Activated T-cell treated with anti-CD3 and anti-CD28 coated beads, Interleukin-2, amount 50 U/mL, for 24 hours (primary cell): Measurements from ENCODE around the gene RPS3A.
"Not testable (repeated sequence)": the region's sequence is repeated elsewhere in the genome, so short reads cannot be mapped to it uniquely, and the experiment has no call there.

Source experiments
- DNase-seq: peaks from one replicate; pipeline ENCODE4 v3.0.0-alpha.2; 2020
- H3K27ac Mint-ChIP-seq: 2 replicates; pipeline ENCODE4 v1.8.0; 2020; ENCODE audit warnings: mild to moderate bottlenecking, mixed read lengths
- H3K27me3 Mint-ChIP-seq: 2 replicates; pipeline ENCODE4 v1.8.0; 2020; ENCODE audit warnings: mixed read lengths
- H3K36me3 Mint-ChIP-seq: 2 replicates; pipeline ENCODE4 v1.8.0; 2020; ENCODE audit warnings: low read depth, mixed read lengths
- H3K4me1 Mint-ChIP-seq: 2 replicates; pipeline ENCODE4 v1.8.0; 2020; ENCODE audit warnings: low read depth, mixed read lengths
- H3K4me3 Mint-ChIP-seq: 2 replicates; pipeline ENCODE4 v1.8.0; 2020; ENCODE audit warnings: mild to moderate bottlenecking, moderate library complexity, mixed read lengths
- H3K9me3 Mint-ChIP-seq: 2 replicates; pipeline ENCODE4 v1.8.0; 2020; ENCODE audit warnings: mixed read lengths

RPS3A gene

GRCh38 chr4:151099229-151099975 lies at the start of gene RPS3A:
Gene RPS3A (plus strand): TSS chr4:151099628. CDS start chr4:151099653, 25 bp downstream.
- Mint-ChIP-seq H3K27ac (peak within 1 kb of the TSS; percentile 100), H3K36me3 (peaks cover 51% of the 10 kb centered on the region), H3K4me1 (peaks cover 50% of the 10 kb centered on the region), H3K27me3 (no peaks in the 10 kb centered on the region), H3K4me3 (peak within 1 kb of the TSS; percentile 99), H3K9me3 (no peaks in the 10 kb centered on the region)
- peak; percentile 100 for DNase-seq

GRCh38 chr4:151052785-151053184 lies 46.6 kb upstream of the RPS3A start:
- no peak overlapping the region for H3K4me3 Mint-ChIP-seq
- no peaks in the 10 kb centered on the region for H3K27me3 Mint-ChIP-seq
- DNase-seq: no peak
- H3K4me1 Mint-ChIP-seq: no peaks in the 10 kb centered on the region
- H3K27ac Mint-ChIP-seq: no peak overlapping the region
- no peaks in the 10 kb centered on the region for H3K36me3 Mint-ChIP-seq
- no peaks in the 10 kb centered on the region for H3K9me3 Mint-ChIP-seq

GRCh38 chr4:151055539-151055938 lies 43.9 kb upstream of the RPS3A start:
- H3K27ac Mint-ChIP-seq: no peak overlapping the region

GRCh38 chr4:151063143-151063542 lies 36.3 kb upstream of the RPS3A start:
- H3K4me3 Mint-ChIP-seq, H3K4me1 Mint-ChIP-seq, H3K9me3 Mint-ChIP-seq, H3K27ac Mint-ChIP-seq, H3K36me3 Mint-ChIP-seq, DNase-seq, H3K27me3 Mint-ChIP-seq: not testable (repeated sequence)

More at GRCh38 chr4:151055539-151055938, 43.9 kb upstream of the RPS3A start:
- H3K36me3 Mint-ChIP-seq: no peaks in the 10 kb centered on the region
- H3K4me3 Mint-ChIP-seq: no peak overlapping the region
- no peak for DNase-seq
- H3K4me1 Mint-ChIP-seq: no peaks in the 10 kb centered on the region
- no peaks in the 10 kb centered on the region for H3K27me3 Mint-ChIP-seq
- no peaks in the 10 kb centered on the region for H3K9me3 Mint-ChIP-seq

GRCh38 chr4:151067316-151067970 lies 32.0 kb upstream of the RPS3A start:
- peaks cover 2% of the 10 kb centered on the region for H3K4me1 Mint-ChIP-seq
- no peaks in the 10 kb centered on the region for H3K27me3 Mint-ChIP-seq
- no peak overlapping the region for H3K27ac Mint-ChIP-seq
- DNase-seq: no peak
- H3K36me3 Mint-ChIP-seq: no peaks in the 10 kb centered on the region
- H3K9me3 Mint-ChIP-seq: no peaks in the 10 kb centered on the region
- no peak overlapping the region for H3K4me3 Mint-ChIP-seq

- H3K4me1 Mint-ChIP-seq: peaks cover 5% of the 10 kb centered on the region
These were observed 25.0 kb upstream of the RPS3A start for GRCh38 chr4:151074416-151074916.

GRCh38 chr4:151077978-151078377 lies 21.4 kb upstream of the RPS3A start:
- H3K36me3 Mint-ChIP-seq, H3K4me3 Mint-ChIP-seq, H3K4me1 Mint-ChIP-seq, H3K27ac Mint-ChIP-seq, H3K9me3 Mint-ChIP-seq, H3K27me3 Mint-ChIP-seq, DNase-seq: not testable (repeated sequence)

More at GRCh38 chr4:151074416-151074916, 25.0 kb upstream of the RPS3A start:
- Mint-ChIP-seq H3K36me3 (no peaks in the 10 kb centered on the region), H3K9me3 (no peaks in the 10 kb centered on the region), H3K27me3 (no peaks in the 10 kb centered on the region), H3K4me3 (no peak overlapping the region), H3K27ac (no peak overlapping the region)
- no peak for DNase-seq

GRCh38 chr4:151087467-151087866 lies 12.0 kb upstream of the RPS3A start:
- Mint-ChIP-seq H3K36me3 (no peaks in the 10 kb centered on the region), H3K4me1 (peaks cover 4% of the 10 kb centered on the region), H3K27me3 (peaks cover 6% of the 10 kb centered on the region), H3K9me3 (no peaks in the 10 kb centered on the region), H3K4me3 (no peak overlapping the region), H3K27ac (no peak overlapping the region)
- no peak for DNase-seq

GRCh38 chr4:151091047-151091446 lies 8.4 kb upstream of the RPS3A start:
- H3K4me1 Mint-ChIP-seq: peaks cover 10% of the 10 kb centered on the region
- H3K27me3 Mint-ChIP-seq: peaks cover 8% of the 10 kb centered on the region
- no peak overlapping the region for H3K4me3 Mint-ChIP-seq
- H3K9me3 Mint-ChIP-seq: no peaks in the 10 kb centered on the region
- no peak for DNase-seq
- no peaks in the 10 kb centered on the region for H3K36me3 Mint-ChIP-seq
- no peak overlapping the region for H3K27ac Mint-ChIP-seq

- H3K27me3 Mint-ChIP-seq: peaks cover 8% of the 10 kb centered on the region
- no peak overlapping the region for H3K27ac Mint-ChIP-seq
- peaks cover 16% of the 10 kb centered on the region for H3K4me1 Mint-ChIP-seq
- no peaks in the 10 kb centered on the region for H3K9me3 Mint-ChIP-seq
- no peaks in the 10 kb centered on the region for H3K36me3 Mint-ChIP-seq
- H3K4me3 Mint-ChIP-seq: no peak overlapping the region
- DNase-seq: no peak
These were observed 6.9 kb upstream of the RPS3A start for GRCh38 chr4:151092488-151092887.

GRCh38 chr4:151093203-151093602 lies 6.2 kb upstream of the RPS3A start:
- no peak for DNase-seq
- Mint-ChIP-seq H3K36me3 (no peaks in the 10 kb centered on the region), H3K27ac (no peak overlapping the region), H3K4me3 (no peak overlapping the region), H3K27me3 (peaks cover 3% of the 10 kb centered on the region), H3K9me3 (no peaks in the 10 kb centered on the region), H3K4me1 (peaks cover 21% of the 10 kb centered on the region)

GRCh38 chr4:151094290-151094751 lies 5.1 kb upstream of the RPS3A start:
- Mint-ChIP-seq H3K36me3 (peaks cover under 1% of the 10 kb centered on the region), H3K27ac (no peak overlapping the region), H3K4me1 (peaks cover 28% of the 10 kb centered on the region), H3K9me3 (no peaks in the 10 kb centered on the region), H3K4me3 (no peak overlapping the region), H3K27me3 (peaks cover 3% of the 10 kb centered on the region)
- DNase-seq: no peak

- peaks cover 8% of the 10 kb centered on the region for H3K36me3 Mint-ChIP-seq
- no peak for DNase-seq
- H3K4me1 Mint-ChIP-seq: peaks cover 28% of the 10 kb centered on the region
- no peaks in the 10 kb centered on the region for H3K9me3 Mint-ChIP-seq
- H3K27ac Mint-ChIP-seq: no peak overlapping the region
- H3K4me3 Mint-ChIP-seq: no peak overlapping the region
- peaks cover 3% of the 10 kb centered on the region for H3K27me3 Mint-ChIP-seq
These were observed 4.3 kb upstream of the RPS3A start for GRCh38 chr4:151095142-151095541.

GRCh38 chr4:151097759-151098158 lies 1.7 kb upstream of the RPS3A start:
- Mint-ChIP-seq H3K9me3 (no peaks in the 10 kb centered on the region), H3K4me1 (peaks cover 39% of the 10 kb centered on the region), H3K36me3 (peaks cover 34% of the 10 kb centered on the region), H3K4me3 (peak overlapping the region; percentile 45), H3K27me3 (peaks cover 3% of the 10 kb centered on the region), H3K27ac (peak overlapping the region; percentile 100)
- DNase-seq: no peak

- H3K36me3 Mint-ChIP-seq: peaks cover 46% of the 10 kb centered on the region
- peaks cover 46% of the 10 kb centered on the region for H3K4me1 Mint-ChIP-seq
- peak overlapping the region; percentile 99 for H3K4me3 Mint-ChIP-seq
- H3K27me3 Mint-ChIP-seq: peaks cover 3% of the 10 kb centered on the region
- no peak for DNase-seq
- H3K9me3 Mint-ChIP-seq: no peaks in the 10 kb centered on the region
- peak overlapping the region; percentile 100 for H3K27ac Mint-ChIP-seq
These were observed 524 bp upstream of the RPS3A start for GRCh38 chr4:151098979-151099228.
